OCI-LY3 (cell line): ENCODE results near the gene SVIP.

Experiments used
- EZH2phosphoT487 ChIP-seq: fragments of 200-600 bp; shearing (Covaris generic); IDR thresholded peaks from 2 replicates; pipeline ENCODE4 v1.6.1; 2018; ENCODE audit warnings: antibody characterized with exemption, mixed run types, low read depth
- TF ChIP-seq, protein P1 (sequence below): fragments of 200-600, 300-600 bp; sonication (generic); IDR thresholded peaks from 2 replicates; pipeline ENCODE4 v1.5.1; 2014; ENCODE audit warnings: antibody characterized with exemption, low read length, low read depth

DNA sequence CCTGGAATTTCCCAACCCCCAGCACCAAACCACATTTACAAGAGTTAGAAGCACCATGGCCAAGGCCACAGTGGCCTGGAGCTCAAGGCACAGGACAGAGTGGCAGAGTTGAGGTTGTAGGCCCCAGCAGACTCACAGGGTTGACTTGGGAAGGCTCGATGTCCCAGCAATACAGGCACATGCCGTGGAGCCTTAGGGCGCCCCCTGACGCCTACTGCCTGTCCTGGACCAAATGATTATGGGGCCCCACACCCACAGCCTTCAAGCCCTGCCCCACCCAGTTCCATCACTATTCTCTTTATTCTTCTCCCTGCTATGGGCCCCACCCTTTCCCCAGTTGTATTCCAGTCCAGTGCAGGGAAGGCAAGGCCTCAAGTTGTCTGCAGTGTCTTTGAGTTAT is 30.6 kb upstream of the SVIP start, which contains the start of gene CCDC179:
- TF ChIP-seq, protein P1, sequence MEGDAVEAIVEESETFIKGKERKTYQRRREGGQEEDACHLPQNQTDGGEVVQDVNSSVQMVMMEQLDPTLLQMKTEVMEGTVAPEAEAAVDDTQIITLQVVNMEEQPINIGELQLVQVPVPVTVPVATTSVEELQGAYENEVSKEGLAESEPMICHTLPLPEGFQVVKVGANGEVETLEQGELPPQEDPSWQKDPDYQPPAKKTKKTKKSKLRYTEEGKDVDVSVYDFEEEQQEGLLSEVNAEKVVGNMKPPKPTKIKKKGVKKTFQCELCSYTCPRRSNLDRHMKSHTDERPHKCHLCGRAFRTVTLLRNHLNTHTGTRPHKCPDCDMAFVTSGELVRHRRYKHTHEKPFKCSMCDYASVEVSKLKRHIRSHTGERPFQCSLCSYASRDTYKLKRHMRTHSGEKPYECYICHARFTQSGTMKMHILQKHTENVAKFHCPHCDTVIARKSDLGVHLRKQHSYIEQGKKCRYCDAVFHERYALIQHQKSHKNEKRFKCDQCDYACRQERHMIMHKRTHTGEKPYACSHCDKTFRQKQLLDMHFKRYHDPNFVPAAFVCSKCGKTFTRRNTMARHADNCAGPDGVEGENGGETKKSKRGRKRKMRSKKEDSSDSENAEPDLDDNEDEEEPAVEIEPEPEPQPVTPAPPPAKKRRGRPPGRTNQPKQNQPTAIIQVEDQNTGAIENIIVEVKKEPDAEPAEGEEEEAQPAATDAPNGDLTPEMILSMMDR, result no peak
- no peak for TF ChIP-seq EZH2phosphoT487
